BJ (cell line): Measurements from ENCODE around the gene DPM1. TPM values are rescaled to one million over a fixed set of nuclear protein-coding genes. Genes with fewer than 3 reads are reported as not detected.

Source experiments
- CTCF ChIA-PET: fragments of 350-600 bp; formaldehyde crosslinking; extraction: SDS; loops from one replicate; lab custom pipeline; 2021; ENCODE audit warnings: antibody characterized with exemption, inconsistent platforms; lab: Yijun Ruan, JAX
- POLR2A ChIA-PET: fragments of 300-600 bp; sonication (Branson Sonifier 250); formaldehyde crosslinking; extraction: SDS; loops from one replicate; lab custom pipeline; 2021; ENCODE audit warnings: antibody characterized with exemption; lab: Charles Lee
- DNase-seq: peaks from one replicate; pipeline ENCODE4 v3.0.0-alpha.2; 2011; ENCODE audit warnings: low read depth
- H3K27me3 ChIP-seq: 2 replicates; pipeline ENCODE4 v1.6.0; 2011; ENCODE audit warnings: low read length; ENCODE audit not compliant: control insufficient read depth, insufficient read depth
- H3K36me3 ChIP-seq: 2 replicates; pipeline ENCODE4 v1.5.1; 2011; ENCODE audit warnings: low read length; ENCODE audit not compliant: control insufficient read depth, insufficient read depth
- H3K4me3 ChIP-seq: 2 replicates; pipeline ENCODE4 v1.5.1; 2011; ENCODE audit warnings: low read depth, mild to moderate bottlenecking, control low read depth, low read length
- CTCF ChIP-seq: IDR thresholded peaks from 2 replicates; pipeline ENCODE4 v1.5.1; 2011; ENCODE audit warnings: low read depth, mild to moderate bottlenecking, control low read depth, inconsistent platforms, low read length, moderate library complexity; ENCODE audit not compliant: insufficient read depth
- polyA minus RNA-seq: library from RNA; depleted of rRNA, polyadenylated mRNA; stranded (reverse); fragments of >200 nt; gene quantifications from 2 replicates; pipeline ENCODE4 v1.2.3, GENCODE V29; 2011; rRNA and poly(A)+ RNA removed
- polyA plus RNA-seq: library from polyadenylated mRNA; depleted of rRNA; stranded (reverse); fragments of >200 nt; gene quantifications from 2 replicates; pipeline ENCODE4 v1.2.3, GENCODE V29; 2011; rRNA removed

Gene DPM1
- polyA plus RNA-seq = 35.4 and 46.0 TPM in 2 replicates
- 9.6 and 12.5 TPM in 2 replicates for polyA minus RNA-seq

- peaks cover 2% of the 10 kb centered on the region; the same call in 1 of the 2 replicates for H3K36me3 ChIP-seq
- no peak for DNase-seq
- H3K27me3 ChIP-seq = no peaks in the 10 kb centered on the region
- no peak for TF ChIP-seq CTCF
- CTCF ChIA-PET = interaction anchor here (0.5 to 2.8 kb wide), 13 partner anchors 10 to 170 kb away, joined by 3 to 21 read pairs (median 4); partner anchors contain the start of genes ADNP and BCAS4
- POLR2A ChIA-PET = interaction anchor here (0.7 to 0.9 kb wide), 3 partner anchors 11 to 165 kb away, joined by 4 to 11 read pairs (median 7); partner anchors contain the start of gene BCAS4
- peak within 1 kb of the TSS; percentile 92 for H3K4me3 ChIP-seq
These were observed at the start of gene DPM1 for GRCh38 chr20:50957798-50958614. DPM1 (minus strand) TSS chr20:50958532; CDS start chr20:50958523, 9 bp downstream.

GRCh38 chr20:51005214-51005613 is 46.9 kb upstream of the DPM1 start:
- H3K27me3 ChIP-seq = no peaks in the 10 kb centered on the region
- no peak for DNase-seq
- H3K36me3 ChIP-seq = peaks cover 1% of the 10 kb centered on the region; the same call in 1 of the 2 replicates
- CTCF ChIA-PET = interaction anchor here (0.7 to 4.9 kb wide), 3 partner anchors 10 to 18 kb away, joined by 3 to 19 read pairs (median 14); no protein-coding TSS in a partner anchor
- TF ChIP-seq CTCF = no peak
- POLR2A ChIA-PET = no interaction called here
- no peak overlapping the region for H3K4me3 ChIP-seq

GRCh38 chr20:51004781-51005180 is 46.4 kb upstream of the DPM1 start:
- TF ChIP-seq CTCF = no peak
- Histone ChIP-seq H3K4me3 (no peak overlapping the region), H3K27me3 (no peaks in the 10 kb centered on the region), H3K36me3 (peaks cover 1% of the 10 kb centered on the region; the same call in 1 of the 2 replicates)
- ChIA-PET CTCF (interaction anchor here (0.7 to 4.9 kb wide), 3 partner anchors 11 to 17 kb away, joined by 3 to 19 read pairs (median 14); no protein-coding TSS in a partner anchor), POLR2A (no interaction called here)
- DNase-seq = no peak

- peaks cover 1% of the 10 kb centered on the region; the same call in 1 of the 2 replicates for H3K36me3 ChIP-seq
- TF ChIP-seq CTCF = no peak
- no peak for DNase-seq
- H3K27me3 ChIP-seq = no peaks in the 10 kb centered on the region
- POLR2A ChIA-PET = no interaction called here
- CTCF ChIA-PET = interaction anchor here (0.7 to 4.9 kb wide), 3 partner anchors 11 to 17 kb away, joined by 3 to 19 read pairs (median 3); no protein-coding TSS in a partner anchor
- H3K4me3 ChIP-seq = no peak overlapping the region
These were observed 46.0 kb upstream of the DPM1 start for GRCh38 chr20:51004305-51004727.

- H3K27me3 ChIP-seq = no peaks in the 10 kb centered on the region
- no peak for TF ChIP-seq CTCF
- ChIA-PET POLR2A (no interaction called here), CTCF (interaction anchor here (1.1 kb wide), 2 partner anchors 12 to 305 kb away, joined by 3 read pairs; no protein-coding TSS in a partner anchor)
- DNase-seq = no peak
- H3K4me3 ChIP-seq = no peak overlapping the region
- peaks cover 1% of the 10 kb centered on the region; the same call in 1 of the 2 replicates for H3K36me3 ChIP-seq
These were observed 45.4 kb upstream of the DPM1 start for GRCh38 chr20:51003753-51004152.
